GM12864 (cell line): Measurements from ENCODE around the gene BMP6.

ENCODE experiments used
- DNase-seq: peaks from one replicate; pipeline ENCODE4 v3.0.0-alpha.2; 2011; ENCODE audit warnings: low read depth
- H3K4me3 ChIP-seq: 2 replicates; pipeline ENCODE4 v1.5.1; 2011; ENCODE audit warnings: mild to moderate bottlenecking, low read depth, low read length, control low read depth
- CTCF ChIP-seq: IDR thresholded peaks from 2 replicates; pipeline ENCODE4 v1.5.1; 2011; ENCODE audit warnings: low read depth, mild to moderate bottlenecking, moderate library complexity, low read length, control low read depth, inconsistent platforms; ENCODE audit errors: missing control alignments

Gene BMP6

DNA sequence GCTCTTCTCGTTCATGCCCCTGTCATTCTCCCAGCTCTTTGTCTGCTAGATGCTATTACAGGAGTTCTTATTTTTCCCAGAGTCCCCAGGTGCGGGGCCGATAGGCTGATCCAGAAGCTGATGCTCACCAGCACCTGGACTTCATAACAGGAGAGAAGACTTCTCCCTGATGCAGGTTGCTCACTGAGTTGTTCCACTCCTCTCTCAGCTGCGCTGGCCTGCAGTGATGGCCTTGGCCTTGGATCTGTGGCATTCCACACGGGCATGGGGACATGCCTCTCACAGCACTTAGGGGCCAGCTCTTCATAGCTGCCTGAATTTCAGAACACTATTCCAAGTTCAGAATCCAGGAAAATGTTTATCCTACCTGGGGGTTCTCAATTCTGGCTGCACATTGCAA, 191.8 kb downstream of the BMP6 start:
- no peak overlapping the region for H3K4me3 ChIP-seq
- DNase-seq: no peak
- no peak for TF ChIP-seq CTCF

DNA sequence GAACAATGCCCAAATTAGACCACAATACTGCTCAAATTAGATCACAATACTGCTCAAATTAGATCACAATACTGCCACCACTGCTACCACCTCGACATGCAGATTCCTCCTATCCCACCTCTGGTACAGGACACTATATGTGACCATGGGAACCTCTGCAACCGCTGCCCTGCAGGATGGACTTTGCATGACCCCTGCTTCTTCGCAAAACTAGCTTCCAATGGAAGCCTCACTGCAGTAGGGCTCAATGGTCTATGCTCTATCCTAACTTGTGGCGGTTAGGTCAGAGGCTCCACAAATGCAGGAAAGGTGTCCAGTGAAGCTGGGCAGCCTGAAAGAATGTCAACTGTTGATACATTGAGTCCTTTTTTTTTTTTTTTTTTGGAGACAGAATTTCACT, 192.5 kb downstream of the BMP6 start:
- DNase-seq: no peak
- no peak for TF ChIP-seq CTCF
- no peak overlapping the region for H3K4me3 ChIP-seq

GRCh38 chr6:7919871-7920270, 194.0 kb downstream of the BMP6 start:
- DNase-seq: no peak
- no peak overlapping the region for H3K4me3 ChIP-seq
- TF ChIP-seq CTCF: no peak

GRCh38 chr6:7920425-7920824, 194.5 kb downstream of the BMP6 start:
- H3K4me3 ChIP-seq: no peak overlapping the region
- DNase-seq: no peak
- no peak for TF ChIP-seq CTCF

DNA sequence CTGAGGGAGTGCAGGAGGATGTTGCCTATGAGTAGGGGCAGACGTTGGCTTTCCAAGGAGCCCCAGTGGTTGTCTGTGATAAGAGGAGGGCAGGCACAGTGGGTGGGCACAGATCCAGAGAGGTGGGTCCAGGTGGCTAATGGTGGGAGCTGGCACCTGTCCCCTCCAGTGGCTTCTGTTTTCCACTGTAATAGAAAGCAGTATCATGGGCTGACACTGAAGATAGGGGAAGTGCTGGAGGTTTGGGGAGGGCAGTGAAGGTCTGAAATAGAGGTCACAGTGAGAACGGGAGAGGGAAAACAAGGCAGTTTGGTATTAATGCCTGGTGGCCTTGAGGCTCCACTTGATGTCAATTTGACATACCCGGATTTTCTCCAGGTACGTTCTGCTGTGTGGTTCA, 195.1 kb downstream of the BMP6 start:
- no peak for DNase-seq
- no peak for TF ChIP-seq CTCF
- no peak overlapping the region for H3K4me3 ChIP-seq

- no peak for DNase-seq
- TF ChIP-seq CTCF: no peak
- H3K4me3 ChIP-seq: no peak overlapping the region
Observed at GRCh38 chr6:7921632-7922092, 195.8 kb downstream of the BMP6 start.

- TF ChIP-seq CTCF: no peak
- DNase-seq: no peak
- H3K4me3 ChIP-seq: no peak overlapping the region
Observed at GRCh38 chr6:7922596-7922995, 196.7 kb downstream of the BMP6 start.
